Stomach (tissue), 4 donors: ENCODE measurements around the gene KRT222.

Experiments
- CTCF ChIP-seq, 7 experiments: fragments of 450-650 bp in 4 of 7; fragments of 200-600 bp in 3 of 7; sonication (generic) in 3 of 7; IDR thresholded peaks; one replicate each; pipeline ENCODE4 v1.5.1; 2016 to 2019; ENCODE audit warnings: antibody characterized with exemption in 7 of 7, control low read depth in 2 of 7, mild to moderate bottlenecking in 1 of 7
- EP300 ChIP-seq: sonication (generic); formaldehyde crosslinking; IDR thresholded peaks from one replicate; pipeline ENCODE4 v1.6.1; 2017; ENCODE audit warnings: antibody characterized with exemption
- POLR2AphosphoS5 ChIP-seq, 3 donors: sonication (generic); formaldehyde crosslinking; IDR thresholded peaks; one replicate each; pipeline ENCODE4 v1.6.1; 2016; ENCODE audit warnings: antibody characterized with exemption in 3 of 3

GRCh38 chr17:40606548-40607353 is 58.2 kb downstream of the KRT222 start:
- no peak for TF ChIP-seq CTCF (IDR thresholded peaks at IDR 0.05)
- no peak for TF ChIP-seq POLR2AphosphoS5 (IDR thresholded peaks at IDR 0.05)
- no peak for TF ChIP-seq EP300
